ENCODE measurements around the gene EFNB2.

Gene EFNB2

GRCh38 chr13:106475852-106476251 lies 59.6 kb downstream of the EFNB2 start:
- no peaks in the 10 kb centered on the region for H3K27me3 ChIP-seq (ENCODE audit: insufficient read depth, poor library complexity, severe bottlenecking)
- H3K27ac ChIP-seq (replicated peaks), result no peak overlapping the region
- DNase-seq (ENCODE audit: low read depth in 1 of 2, low spot score in 1 of 2), result no peak
- TF ChIP-seq GABPA (IDR thresholded peaks at IDR 0.05; ENCODE audit: low read depth) (no peak), POLR2AphosphoS5 (IDR thresholded peaks at IDR 0.05; ENCODE audit: low read depth) (no peak), CTCF (IDR thresholded peaks at IDR 0.05; ENCODE audit: insufficient read depth, low read length) (no peak), SPI1 (IDR thresholded peaks at IDR 0.05; ENCODE audit: borderline replicate concordance, low read depth) (no peak), REST (IDR thresholded peaks at IDR 0.05; ENCODE audit: insufficient replicate concordance, low read depth) (no peak)
- no peak overlapping the region for H3K4me3 ChIP-seq (replicated peaks; ENCODE audit: insufficient read depth, low read length)

GRCh38 chr13:106474912-106475311 lies 60.5 kb downstream of the EFNB2 start:
- no peak for DNase-seq (ENCODE audit: low read depth in 1 of 2, low spot score in 1 of 2)
- Histone ChIP-seq H3K4me3 (replicated peaks; ENCODE audit: insufficient read depth, low read length) (no peak overlapping the region), H3K27ac (replicated peaks) (no peak overlapping the region), H3K27me3 (ENCODE audit: insufficient read depth, poor library complexity, severe bottlenecking) (no peaks in the 10 kb centered on the region)
- TF ChIP-seq SPI1 (IDR thresholded peaks at IDR 0.05; ENCODE audit: borderline replicate concordance, low read depth) (no peak), GABPA (IDR thresholded peaks at IDR 0.05; ENCODE audit: low read depth) (no peak), POLR2AphosphoS5 (IDR thresholded peaks at IDR 0.05; ENCODE audit: low read depth) (no peak), CTCF (IDR thresholded peaks at IDR 0.05; ENCODE audit: insufficient read depth, low read length) (no peak), REST (IDR thresholded peaks at IDR 0.05; ENCODE audit: insufficient replicate concordance, low read depth) (no peak)

- H3K4me3 ChIP-seq (replicated peaks; ENCODE audit: insufficient read depth, low read length), result no peak overlapping the region
- H3K27ac ChIP-seq (replicated peaks), result no peak overlapping the region
- no peaks in the 10 kb centered on the region for H3K27me3 ChIP-seq (ENCODE audit: insufficient read depth, poor library complexity, severe bottlenecking)
- no peak for DNase-seq (ENCODE audit: low read depth in 1 of 2, low spot score in 1 of 2)
- no peak for TF ChIP-seq POLR2AphosphoS5 (IDR thresholded peaks at IDR 0.05; ENCODE audit: low read depth)
- no peak for TF ChIP-seq GABPA (IDR thresholded peaks at IDR 0.05; ENCODE audit: low read depth)
- no peak for TF ChIP-seq SPI1 (IDR thresholded peaks at IDR 0.05; ENCODE audit: borderline replicate concordance, low read depth)
- no peak for TF ChIP-seq CTCF (IDR thresholded peaks at IDR 0.05; ENCODE audit: insufficient read depth, low read length)
- TF ChIP-seq REST (IDR thresholded peaks at IDR 0.05; ENCODE audit: insufficient replicate concordance, low read depth), result no peak
These were observed 62.3 kb downstream of the EFNB2 start for GRCh38 chr13:106473154-106473553.

Data from HL-60 (cell line).